ENCODE results near the gene SMARCD3.

SMARCD3 gene

GRCh38 chr7:151197932-151198331, 50.6 kb downstream of the SMARCD3 start:
- H3K4me3 ChIP-seq (replicated peaks; ENCODE audit: low read depth, low read length) = no peak overlapping the region
- TF ChIP-seq, protein P1, sequence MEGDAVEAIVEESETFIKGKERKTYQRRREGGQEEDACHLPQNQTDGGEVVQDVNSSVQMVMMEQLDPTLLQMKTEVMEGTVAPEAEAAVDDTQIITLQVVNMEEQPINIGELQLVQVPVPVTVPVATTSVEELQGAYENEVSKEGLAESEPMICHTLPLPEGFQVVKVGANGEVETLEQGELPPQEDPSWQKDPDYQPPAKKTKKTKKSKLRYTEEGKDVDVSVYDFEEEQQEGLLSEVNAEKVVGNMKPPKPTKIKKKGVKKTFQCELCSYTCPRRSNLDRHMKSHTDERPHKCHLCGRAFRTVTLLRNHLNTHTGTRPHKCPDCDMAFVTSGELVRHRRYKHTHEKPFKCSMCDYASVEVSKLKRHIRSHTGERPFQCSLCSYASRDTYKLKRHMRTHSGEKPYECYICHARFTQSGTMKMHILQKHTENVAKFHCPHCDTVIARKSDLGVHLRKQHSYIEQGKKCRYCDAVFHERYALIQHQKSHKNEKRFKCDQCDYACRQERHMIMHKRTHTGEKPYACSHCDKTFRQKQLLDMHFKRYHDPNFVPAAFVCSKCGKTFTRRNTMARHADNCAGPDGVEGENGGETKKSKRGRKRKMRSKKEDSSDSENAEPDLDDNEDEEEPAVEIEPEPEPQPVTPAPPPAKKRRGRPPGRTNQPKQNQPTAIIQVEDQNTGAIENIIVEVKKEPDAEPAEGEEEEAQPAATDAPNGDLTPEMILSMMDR (IDR thresholded peaks at IDR 0.05; ENCODE audit: low read depth, low read length, missing control alignments) = no peak
- no peak for DNase-seq (ENCODE audit: extremely low read depth, low read depth)

- no peak for DNase-seq (ENCODE audit: extremely low read depth, low read depth)
- TF ChIP-seq, protein P1 (IDR thresholded peaks at IDR 0.05; ENCODE audit: low read depth, low read length, missing control alignments) = no peak
- H3K4me3 ChIP-seq (replicated peaks; ENCODE audit: low read depth, low read length) = no peak overlapping the region
Observed at GRCh38 chr7:151195616-151196450, 52.7 kb downstream of the SMARCD3 start.

GRCh38 chr7:151194188-151194587, 54.3 kb downstream of the SMARCD3 start:
- DNase-seq (ENCODE audit: extremely low read depth, low read depth) = no peak
- TF ChIP-seq, protein P1 (IDR thresholded peaks at IDR 0.05; ENCODE audit: low read depth, low read length, missing control alignments) = no peak

DNA sequence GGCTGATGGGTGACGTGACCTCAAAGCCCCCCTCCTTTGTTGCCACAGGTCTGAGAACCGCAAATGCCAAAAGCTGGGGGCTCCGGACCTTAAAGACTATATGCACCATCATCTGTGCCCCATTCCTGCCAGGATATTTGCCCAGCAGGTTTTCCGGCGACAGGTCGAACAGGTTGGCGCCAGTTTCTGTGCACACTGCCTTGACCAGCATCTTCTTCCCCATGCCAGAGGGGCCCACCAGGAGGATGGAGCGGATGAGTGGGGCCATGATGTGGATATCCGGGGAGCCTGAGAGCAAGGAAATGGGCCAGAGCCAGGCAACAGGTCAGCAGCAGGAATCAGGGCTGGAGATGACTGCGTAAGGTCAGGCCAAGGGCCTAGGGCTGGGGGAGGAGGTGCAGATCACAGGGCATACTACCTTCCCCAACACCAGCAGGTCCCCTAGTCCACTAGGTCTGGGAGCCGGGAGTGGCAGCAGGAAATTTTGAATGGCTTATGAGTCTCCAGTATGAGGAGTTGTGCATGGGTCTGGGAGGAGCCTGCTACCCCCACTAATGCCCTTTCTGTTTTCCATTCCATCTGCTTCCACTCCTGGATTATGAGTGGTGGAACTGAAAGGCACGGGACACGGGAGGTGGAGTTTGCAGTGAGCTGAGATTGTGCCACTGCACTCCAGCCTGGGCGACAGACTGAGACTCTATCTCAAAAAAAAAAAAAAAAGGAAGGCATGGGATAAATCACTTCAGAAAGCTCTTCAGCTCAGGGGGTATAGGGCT, 55.1 kb downstream of the SMARCD3 start:
- TF ChIP-seq, protein P1 (IDR thresholded peaks at IDR 0.05; ENCODE audit: low read depth, low read length, missing control alignments) = no peak
- DNase-seq (ENCODE audit: extremely low read depth, low read depth) = no peak
- H3K4me3 ChIP-seq (replicated peaks; ENCODE audit: low read depth, low read length) = no peak overlapping the region

More at GRCh38 chr7:151194188-151194587, 54.3 kb downstream of the SMARCD3 start:
- no peak overlapping the region for H3K4me3 ChIP-seq (replicated peaks; ENCODE audit: low read depth, low read length)

DNA sequence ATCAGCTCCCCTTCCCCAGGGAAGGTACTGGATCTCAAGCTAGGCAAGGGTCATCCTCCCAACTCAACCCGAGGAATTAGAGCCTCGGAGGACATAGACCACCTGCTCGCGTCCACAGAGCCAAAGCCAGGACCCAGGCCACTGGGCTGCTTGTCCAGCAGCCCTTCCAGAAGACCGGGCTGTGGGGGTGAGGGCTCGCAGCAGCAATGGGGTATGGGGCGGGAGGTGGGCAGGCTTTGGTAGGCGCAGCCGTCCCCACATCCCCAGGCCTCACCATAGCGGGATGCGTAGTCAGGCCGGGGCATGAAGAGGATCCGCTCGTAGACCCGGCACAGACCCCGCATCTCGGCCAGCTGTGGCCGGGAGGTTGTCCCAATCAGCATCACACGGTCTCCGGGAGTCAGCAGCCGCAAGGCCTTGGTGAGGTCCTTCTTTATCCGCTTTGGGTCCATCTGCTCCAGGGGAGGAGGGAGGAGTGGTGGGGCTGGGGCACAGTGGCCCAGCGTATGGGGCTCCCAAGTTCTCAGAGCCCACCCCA, 56.4 kb downstream of the SMARCD3 start:
- H3K4me3 ChIP-seq (replicated peaks; ENCODE audit: low read depth, low read length) = no peak overlapping the region
- no peak for DNase-seq (ENCODE audit: extremely low read depth, low read depth)
- TF ChIP-seq, protein P1 (IDR thresholded peaks at IDR 0.05; ENCODE audit: low read depth, low read length, missing control alignments) = no peak

DNA sequence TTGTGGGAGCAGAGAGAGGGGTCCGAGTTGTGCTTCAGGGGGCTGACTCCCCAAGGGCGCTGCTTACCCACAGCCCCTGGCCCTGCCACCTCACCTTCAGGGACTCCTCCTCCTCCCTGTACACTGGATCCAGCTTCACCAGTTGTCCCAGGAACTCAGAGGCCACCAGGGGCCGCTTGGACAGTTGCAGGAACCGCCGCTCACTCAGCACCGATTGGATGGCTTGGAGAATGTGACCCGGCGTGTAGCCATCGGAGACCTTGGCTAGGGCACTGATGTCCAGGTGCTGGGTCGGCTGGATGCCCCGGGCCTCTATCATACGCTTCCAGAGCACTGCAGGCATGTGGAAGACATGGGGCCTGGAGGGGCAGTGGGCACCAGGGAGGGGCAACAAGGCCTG, 57.0 kb downstream of the SMARCD3 start:
- TF ChIP-seq, protein P1 (IDR thresholded peaks at IDR 0.05; ENCODE audit: low read depth, low read length, missing control alignments) = no peak
- H3K4me3 ChIP-seq (replicated peaks; ENCODE audit: low read depth, low read length) = no peak overlapping the region
- DNase-seq (ENCODE audit: extremely low read depth, low read depth) = no peak

Measured in HFF-Myc (cell line).